ENCODE data around the gene NGEF.

GRCh38 chr2:232982926-232983668, 30.0 kb downstream of the NGEF start:
- TF ChIP-seq CTCF (IDR thresholded peaks at IDR 0.05; ENCODE audit: insufficient read depth, low read length), result no peak
- no peak for TF ChIP-seq SPI1 (IDR thresholded peaks at IDR 0.05; ENCODE audit: borderline replicate concordance, low read depth)
- no peak for TF ChIP-seq POLR2AphosphoS5 (IDR thresholded peaks at IDR 0.05; ENCODE audit: low read depth)
- no peak for TF ChIP-seq REST (IDR thresholded peaks at IDR 0.05; ENCODE audit: insufficient replicate concordance, low read depth)
- no peak for TF ChIP-seq GABPA (IDR thresholded peaks at IDR 0.05; ENCODE audit: low read depth)
